ENCODE measurements around the gene PEPD. TPM values are rescaled to one million over a fixed set of nuclear protein-coding genes. Genes with fewer than 3 reads are reported as not detected.

PEPD gene
- total and polyA plus RNA-seq, 2 donors (not counting 3 experiments of a cell fraction or from before 2014, with no cell fraction given) = 73.7 to 126 TPM

- Histone ChIP-seq H3K27me3 (ENCODE audit: control insufficient read depth in 2 of 2, insufficient read depth in 2 of 2, low read length in 2 of 2) (no peaks in the 10 kb centered on the region), H3K4me2 (ENCODE audit: insufficient read depth, low read length) (no peak overlapping the region), H3K9me1 (replicated peaks; ENCODE audit: control insufficient read depth, extremely low read depth, insufficient read depth, low read length) (no peaks in the 10 kb centered on the region), H3K9me3 (replicated peaks; ENCODE audit: control insufficient read depth, insufficient read depth, low read length) (no peaks in the 10 kb centered on the region), H3K4me1 (ENCODE audit: control insufficient read depth, extremely low read depth, insufficient read depth, low read length) (peaks cover 5% of the 10 kb centered on the region), H3K4me3 (replicated peaks in 1 of 3; ENCODE audit: insufficient read depth in 1 of 3, low read depth in 1 of 3, low read length in 3 of 3) (no peak overlapping the region), H4K20me1 (replicated peaks; ENCODE audit: control insufficient read depth, extremely low read depth, insufficient read depth, low read length) (no peaks in the 10 kb centered on the region), H3K27ac (ENCODE audit: insufficient read depth, low read depth, low read length) (no peak overlapping the region), H3K79me2 (ENCODE audit: control insufficient read depth, insufficient read depth, low read length) (no peaks in the 10 kb centered on the region), H3K36me3 (ENCODE audit: control insufficient read depth in 2 of 2, extremely low read depth in 1 of 2, insufficient read depth in 2 of 2, low read length in 2 of 2) (peaks cover 0 to 13% of the 10 kb centered on the region in 2 experiments), H2AFZ (ENCODE audit: low read depth, low read length) (no peak overlapping the region), H3K9ac (replicated peaks; ENCODE audit: extremely low read depth, insufficient read depth, low read length) (no peak overlapping the region)
- ChIA-PET POLR2A (no interaction called here), CTCF (no interaction called here)
- FAIRE-seq (no peak), DNase-seq (ENCODE audit: low read depth, low spot score) (no peak)
- BruUV-seq (replicated peaks) = no TSS peak
- TF ChIP-seq EZH2 (IDR thresholded peaks at IDR 0.05; ENCODE audit: borderline replicate concordance, low read depth, low read length, severe bottlenecking) (no peak), GATA2 (IDR thresholded peaks at IDR 0.05; ENCODE audit: insufficient read depth, insufficient read length, low read depth, low read length) (no peak), POLR2AphosphoS5 (IDR thresholded peaks at IDR 0.05; ENCODE audit: insufficient read depth, low read depth, low read length) (no peak), JUN (IDR thresholded peaks at IDR 0.05; ENCODE audit: borderline replicate concordance, insufficient read depth, insufficient read length, low read depth) (no peak), FOS (IDR thresholded peaks at IDR 0.05; ENCODE audit: borderline replicate concordance, insufficient read depth, low read length) (no peak), MYC (IDR thresholded peaks at IDR 0.05; ENCODE audit: low read depth, low read length) (no peak), POLR2A (IDR thresholded peaks at IDR 0.05; ENCODE audit: low read depth, low read length) (no peak), CTCF (IDR thresholded peaks at IDR 0.05; ENCODE audit: extremely low read depth in 1 of 2, insufficient read depth in 1 of 2, low read depth in 1 of 2, low read length in 2 of 2) (no peak)
- TF ChIP-seq, protein P1, sequence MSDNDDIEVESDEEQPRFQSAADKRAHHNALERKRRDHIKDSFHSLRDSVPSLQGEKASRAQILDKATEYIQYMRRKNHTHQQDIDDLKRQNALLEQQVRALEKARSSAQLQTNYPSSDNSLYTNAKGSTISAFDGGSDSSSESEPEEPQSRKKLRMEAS (IDR thresholded peaks at IDR 0.05; ENCODE audit: insufficient read depth, insufficient read length) = no peak
- dilution Hi-C loops (cut with MboI; ENCODE audit: extremely low pct_ligation_motif_present, low sequenced_read_pairs) (no loop called here), intact Hi-C loops (cut with micrococcal nuclease) (no loop called here)
These were observed 19.1 kb downstream of the PEPD start for GRCh38 chr19:33502521-33502920.
